Glutamatergic neuron (in vitro differentiated cells): Measurements from ENCODE around the gene HUWE1. TPM values are rescaled to one million over a fixed set of nuclear protein-coding genes. Genes with fewer than 3 reads are reported as not detected.

ENCODE experiments used
- DNase-seq: peaks from one replicate; pipeline ENCODE4 v3.0.0; 2022
- H3K27ac Mint-ChIP-seq: one replicate; pipeline ENCODE4 v1.8.0; 2020; ENCODE audit warnings: mild to moderate bottlenecking, mixed read lengths, inconsistent platforms; ENCODE audit not compliant: unreplicated experiment
- H3K27me3 Mint-ChIP-seq: one replicate; pipeline ENCODE4 v1.8.0; 2020; ENCODE audit warnings: mild to moderate bottlenecking, moderate library complexity, mixed read lengths, inconsistent platforms; ENCODE audit not compliant: unreplicated experiment
- H3K36me3 Mint-ChIP-seq: one replicate; pipeline ENCODE4 v1.8.0; 2020; ENCODE audit warnings: mild to moderate bottlenecking, mixed read lengths, inconsistent platforms; ENCODE audit not compliant: unreplicated experiment
- H3K4me1 Mint-ChIP-seq: one replicate; pipeline ENCODE4 v1.8.0; 2020; ENCODE audit warnings: mild to moderate bottlenecking, low read depth, mixed read lengths, inconsistent platforms; ENCODE audit not compliant: unreplicated experiment
- H3K4me3 Mint-ChIP-seq: one replicate; pipeline ENCODE4 v1.8.0; 2020; ENCODE audit warnings: mild to moderate bottlenecking, mixed read lengths, inconsistent platforms; ENCODE audit not compliant: unreplicated experiment
- H3K9me3 Mint-ChIP-seq: one replicate; pipeline ENCODE4 v1.8.0; 2020; ENCODE audit warnings: mild to moderate bottlenecking, moderate library complexity, mixed read lengths, inconsistent platforms; ENCODE audit not compliant: unreplicated experiment
- CTCF ChIP-seq: fragments of 200-600 bp; sonication (generic); IDR thresholded peaks from one replicate; pipeline ENCODE4 v1.5.0; 2021; ENCODE audit not compliant: partially characterized antibody, unreplicated experiment
- microRNA-seq: library from miRNA; unstranded; fragments of <30 nt; microRNA quantifications from one replicate; pipeline ENCODE4, GENCODE V29; 2020; ENCODE audit not compliant: unreplicated experiment
- total RNA-seq: library from RNA; stranded (reverse); fragmentation: NEBNext Ultra II Directional; extraction: Animal tissue kit (Norgen Biotek cat#: 25700); gene quantifications from one replicate; pipeline ENCODE4 v1.2.1, GENCODE V29; 2021; ENCODE audit not compliant: unreplicated experiment

Gene HUWE1
- total RNA-seq, 1 donor from 2014 or later = 311 TPM

- Mint-ChIP-seq H3K27me3 (no peaks in the 10 kb centered on the region), H3K4me1 (no peaks in the 10 kb centered on the region), H3K4me3 (no peak overlapping the region), H3K27ac (no peak overlapping the region), H3K9me3 (peaks cover 1% of the 10 kb centered on the region), H3K36me3 (no peaks in the 10 kb centered on the region)
- DNase-seq = no peak
- TF ChIP-seq CTCF = no peak
Observed at GRCh38 chrX:53494436-53494835, 192.1 kb downstream of the HUWE1 start.

- no peak overlapping the region for H3K4me3 Mint-ChIP-seq
- no peaks in the 10 kb centered on the region for H3K4me1 Mint-ChIP-seq
- TF ChIP-seq CTCF = no peak
- DNase-seq = no peak
- no peaks in the 10 kb centered on the region for H3K36me3 Mint-ChIP-seq
- no peaks in the 10 kb centered on the region for H3K9me3 Mint-ChIP-seq
- H3K27ac Mint-ChIP-seq = no peak overlapping the region
- H3K27me3 Mint-ChIP-seq = no peaks in the 10 kb centered on the region
Observed at GRCh38 chrX:53486285-53486684, 200.2 kb downstream of the HUWE1 start.

GRCh38 chrX:53483838-53484405, 202.6 kb downstream of the HUWE1 start:
- Mint-ChIP-seq H3K9me3 (no peaks in the 10 kb centered on the region), H3K27ac (no peak overlapping the region), H3K4me1 (no peaks in the 10 kb centered on the region), H3K27me3 (no peaks in the 10 kb centered on the region), H3K4me3 (no peak overlapping the region), H3K36me3 (no peaks in the 10 kb centered on the region)
- DNase-seq = no peak
- TF ChIP-seq CTCF = no peak

- H3K36me3 Mint-ChIP-seq = no peaks in the 10 kb centered on the region
- H3K4me3 Mint-ChIP-seq = no peak overlapping the region
- no peaks in the 10 kb centered on the region for H3K9me3 Mint-ChIP-seq
- no peaks in the 10 kb centered on the region for H3K27me3 Mint-ChIP-seq
- DNase-seq = no peak
- no peaks in the 10 kb centered on the region for H3K4me1 Mint-ChIP-seq
- H3K27ac Mint-ChIP-seq = no peak overlapping the region
- no peak for TF ChIP-seq CTCF
Observed at GRCh38 chrX:53483416-53483815, 203.1 kb downstream of the HUWE1 start.

Small RNAs within 50 kb of the gene (microRNA-seq; reads per million reads assigned to microRNA genes)
- 57.1 reads per million, percentile 69 among the genes with 10 or more reads in this experiment for gene MIR98
- 39.4 reads per million, percentile 66 among the genes with 10 or more reads in this experiment for gene MIRLET7F2
